ENCODE results near the gene MICALL2.

- TF ChIP-seq CTCF (IDR thresholded peaks at IDR 0.05; ENCODE audit: low read depth, low read length, poor library complexity, severe bottlenecking), result no peak
- no peak for TF ChIP-seq EZH2phosphoT487 (IDR thresholded peaks at IDR 0.05; ENCODE audit: borderline replicate concordance, low read length)
Observed at GRCh38 chr7:1427064-1427657, 32.1 kb downstream of the MICALL2 start.
